ENCODE results near the gene MST1. TPM values are rescaled to one million over a fixed set of nuclear protein-coding genes. Genes with fewer than 3 reads are reported as not detected.

The MST1 gene
- total RNA-seq, 1 experiment from 2014 or later, result 13.8 TPM

GRCh38 chr3:49646236-49646635 lies 43.0 kb downstream of the MST1 start:
- TF ChIP-seq, protein P1, sequence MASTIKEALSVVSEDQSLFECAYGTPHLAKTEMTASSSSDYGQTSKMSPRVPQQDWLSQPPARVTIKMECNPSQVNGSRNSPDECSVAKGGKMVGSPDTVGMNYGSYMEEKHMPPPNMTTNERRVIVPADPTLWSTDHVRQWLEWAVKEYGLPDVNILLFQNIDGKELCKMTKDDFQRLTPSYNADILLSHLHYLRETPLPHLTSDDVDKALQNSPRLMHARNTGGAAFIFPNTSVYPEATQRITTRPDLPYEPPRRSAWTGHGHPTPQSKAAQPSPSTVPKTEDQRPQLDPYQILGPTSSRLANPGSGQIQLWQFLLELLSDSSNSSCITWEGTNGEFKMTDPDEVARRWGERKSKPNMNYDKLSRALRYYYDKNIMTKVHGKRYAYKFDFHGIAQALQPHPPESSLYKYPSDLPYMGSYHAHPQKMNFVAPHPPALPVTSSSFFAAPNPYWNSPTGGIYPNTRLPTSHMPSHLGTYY (CRISPR knock-in tag; IDR thresholded peaks at IDR 0.05), result no peak
- no peak for TF ChIP-seq CREB1 (CRISPR knock-in tag; IDR thresholded peaks at IDR 0.05)
- no peak for ATAC-seq
- CTCF ChIA-PET, result interaction anchor here (0.9 to 1.0 kb wide), 2 partner anchors 25 to 106 kb away, joined by 3 to 6 read pairs; no protein-coding TSS in a partner anchor
- Mint-ChIP-seq H3K27ac (no peak overlapping the region), H3K27me3 (ENCODE audit: low read depth) (no peaks in the 10 kb centered on the region), H3K4me1 (no peaks in the 10 kb centered on the region), H3K36me3 (no peaks in the 10 kb centered on the region), H3K4me3 (no peak overlapping the region), H3K9me3 (no peaks in the 10 kb centered on the region)
- no peak for DNase-seq (ENCODE audit: low spot score)
- POLR2A ChIA-PET, result no interaction called here

GRCh38 chr3:49644684-49645083 lies 44.6 kb downstream of the MST1 start:
- Mint-ChIP-seq H3K36me3 (no peaks in the 10 kb centered on the region), H3K27me3 (ENCODE audit: low read depth) (no peaks in the 10 kb centered on the region), H3K9me3 (no peaks in the 10 kb centered on the region), H3K27ac (no peak overlapping the region), H3K4me1 (no peaks in the 10 kb centered on the region), H3K4me3 (no peak overlapping the region)
- no peak for TF ChIP-seq ESRRA (CRISPR knock-in tag; IDR thresholded peaks at IDR 0.05; ENCODE audit: borderline replicate concordance)
- no peak for TF ChIP-seq ZBTB43 (CRISPR knock-in tag; IDR thresholded peaks at IDR 0.05)
- no peak for TF ChIP-seq AR (CRISPR knock-in tag; IDR thresholded peaks at IDR 0.05)
- TF ChIP-seq ELF4 (CRISPR knock-in tag; IDR thresholded peaks at IDR 0.05; ENCODE audit: low read depth), result no peak
- no peak for TF ChIP-seq ZNF425 (CRISPR knock-in tag; conservative IDR thresholded peaks at IDR 0.05)
- TF ChIP-seq ATF1 (CRISPR knock-in tag; IDR thresholded peaks at IDR 0.05), result no peak
- TF ChIP-seq ZMAT4 (CRISPR knock-in tag; IDR thresholded peaks at IDR 0.05), result no peak
- no peak for TF ChIP-seq FOXP1 (CRISPR knock-in tag; IDR thresholded peaks at IDR 0.05; ENCODE audit: borderline replicate concordance)
- no peak for TF ChIP-seq GRHL2 (CRISPR knock-in tag; IDR thresholded peaks at IDR 0.05; ENCODE audit: insufficient replicate concordance, severe bottlenecking)
- no peak for TF ChIP-seq ZNF138 (CRISPR knock-in tag; conservative IDR thresholded peaks at IDR 0.05)
- TF ChIP-seq, protein P2, sequence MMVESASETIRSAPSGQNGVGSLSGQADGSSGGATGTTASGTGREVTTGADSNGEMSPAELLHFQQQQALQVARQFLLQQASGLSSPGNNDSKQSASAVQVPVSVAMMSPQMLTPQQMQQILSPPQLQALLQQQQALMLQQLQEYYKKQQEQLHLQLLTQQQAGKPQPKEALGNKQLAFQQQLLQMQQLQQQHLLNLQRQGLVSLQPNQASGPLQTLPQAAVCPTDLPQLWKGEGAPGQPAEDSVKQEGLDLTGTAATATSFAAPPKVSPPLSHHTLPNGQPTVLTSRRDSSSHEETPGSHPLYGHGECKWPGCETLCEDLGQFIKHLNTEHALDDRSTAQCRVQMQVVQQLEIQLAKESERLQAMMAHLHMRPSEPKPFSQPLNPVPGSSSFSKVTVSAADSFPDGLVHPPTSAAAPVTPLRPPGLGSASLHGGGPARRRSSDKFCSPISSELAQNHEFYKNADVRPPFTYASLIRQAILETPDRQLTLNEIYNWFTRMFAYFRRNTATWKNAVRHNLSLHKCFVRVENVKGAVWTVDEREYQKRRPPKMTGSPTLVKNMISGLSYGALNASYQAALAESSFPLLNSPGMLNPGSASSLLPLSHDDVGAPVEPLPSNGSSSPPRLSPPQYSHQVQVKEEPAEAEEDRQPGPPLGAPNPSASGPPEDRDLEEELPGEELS (CRISPR knock-in tag; IDR thresholded peaks at IDR 0.05), result no peak
- TF ChIP-seq CREM (CRISPR knock-in tag; IDR thresholded peaks at IDR 0.05), result no peak
- no peak for TF ChIP-seq ZNF232 (CRISPR knock-in tag; IDR thresholded peaks at IDR 0.05)
- TF ChIP-seq ETV6 (CRISPR knock-in tag; IDR thresholded peaks at IDR 0.05), result no peak
- TF ChIP-seq ATF6 (CRISPR knock-in tag; IDR thresholded peaks at IDR 0.05), result no peak
- no peak for TF ChIP-seq ZNF532 (CRISPR knock-in tag; IDR thresholded peaks at IDR 0.05; ENCODE audit: borderline replicate concordance)
- no peak for DNase-seq (ENCODE audit: low spot score)
- ATAC-seq, result no peak
- ChIA-PET CTCF (interaction anchor here (0.8 to 1.5 kb wide), 3 partner anchors 27 to 105 kb away, joined by 3 to 6 read pairs (median 4); no protein-coding TSS in a partner anchor), POLR2A (no interaction called here)

Measured in WTC11 (cell line).